HEK293 (cell line): Measurements from ENCODE around the gene KLHL12.
A peak's percentile ranks its signal among the peaks of the same experiment; 100 is the strongest.

Experiments
- GLI4 ChIP-seq: fragments of 450-650 bp; formaldehyde crosslinking; IDR thresholded peaks from 2 replicates; pipeline ENCODE4 v1.5.1; 2016; ENCODE audit warnings: missing biosample characterization, missing genetic modification characterization
- SCRT1 ChIP-seq: fragments of 450-650 bp; formaldehyde crosslinking; IDR thresholded peaks from 2 replicates; pipeline ENCODE4 v1.5.1; 2016; ENCODE audit warnings: missing biosample characterization, missing genetic modification characterization, borderline replicate concordance
- YY1 ChIP-seq: fragments of 450-650 bp; formaldehyde crosslinking; IDR thresholded peaks from 2 replicates; pipeline ENCODE4 v1.5.1; 2018; ENCODE audit warnings: missing biosample characterization, missing genetic modification characterization
- ZBTB17 ChIP-seq: fragments of 450-650 bp; formaldehyde crosslinking; IDR thresholded peaks from 2 replicates; pipeline ENCODE4 v1.5.1; 2016; ENCODE audit warnings: missing biosample characterization, missing genetic modification characterization
- ZBTB8A ChIP-seq: fragments of 450-650 bp; formaldehyde crosslinking; IDR thresholded peaks from 2 replicates; pipeline ENCODE4 v1.5.1; 2016; ENCODE audit warnings: missing biosample characterization, missing genetic modification characterization
- ZFP69B ChIP-seq: fragments of 450-650 bp; formaldehyde crosslinking; IDR thresholded peaks from 2 replicates; pipeline ENCODE4 v1.5.1; 2016; ENCODE audit warnings: missing biosample characterization, missing genetic modification characterization
- ZNF112 ChIP-seq: fragments of 450-650 bp; formaldehyde crosslinking; IDR thresholded peaks from 2 replicates; pipeline ENCODE4 v1.5.0; 2017; ENCODE audit warnings: missing biosample characterization, missing genetic modification characterization
- ZNF169 ChIP-seq: fragments of 450-650 bp; formaldehyde crosslinking; IDR thresholded peaks from 2 replicates; pipeline ENCODE4 v1.5.1; 2016; ENCODE audit warnings: missing biosample characterization, missing genetic modification characterization
- ZNF184 ChIP-seq: fragments of 450-650 bp; IDR thresholded peaks from 2 replicates; pipeline ENCODE4 v1.5.1; 2018; ENCODE audit warnings: missing biosample characterization, mild to moderate bottlenecking, missing genetic modification characterization
- ZNF2 ChIP-seq: fragments of 450-650 bp; formaldehyde crosslinking; IDR thresholded peaks from 2 replicates; pipeline ENCODE4 v1.5.1; 2016; ENCODE audit warnings: missing biosample characterization, missing genetic modification characterization
- ZNF544 ChIP-seq: fragments of 450-650 bp; formaldehyde crosslinking; IDR thresholded peaks from 2 replicates; pipeline ENCODE4 v1.5.0; 2017; ENCODE audit warnings: missing biosample characterization, missing genetic modification characterization
- ZNF548 ChIP-seq: fragments of 450-650 bp; formaldehyde crosslinking; IDR thresholded peaks from 2 replicates; pipeline ENCODE4 v1.5.1; 2016; ENCODE audit warnings: missing biosample characterization, missing genetic modification characterization
- ZNF621 ChIP-seq: fragments of 450-650 bp; formaldehyde crosslinking; IDR thresholded peaks from 2 replicates; pipeline ENCODE4 v1.5.1; 2017; ENCODE audit warnings: missing biosample characterization, missing genetic modification characterization
- ZNF626 ChIP-seq: fragments of 450-650 bp; sonication (Bioruptor Pico); formaldehyde crosslinking; IDR thresholded peaks from 2 replicates; pipeline ENCODE4 v1.5.1; 2018; ENCODE audit warnings: missing biosample characterization, missing genetic modification characterization, inconsistent platforms
- ZNF658 ChIP-seq: fragments of 450-650 bp; formaldehyde crosslinking; IDR thresholded peaks from 2 replicates; pipeline ENCODE4; 2016; ENCODE audit warnings: missing biosample characterization, missing genetic modification characterization
- ZNF76 ChIP-seq: fragments of 450-650 bp; formaldehyde crosslinking; IDR thresholded peaks from 2 replicates; pipeline ENCODE4; 2016; ENCODE audit warnings: low read depth, missing biosample characterization, missing genetic modification characterization, borderline replicate concordance
- TF ChIP-seq, protein P1 (sequence below): fragments of 450-650 bp; formaldehyde crosslinking; IDR thresholded peaks from 2 replicates; pipeline ENCODE4 v1.5.1; 2017; ENCODE audit warnings: missing biosample characterization, missing genetic modification characterization
- TF ChIP-seq, protein P2 (sequence below): fragments of 450-650 bp; formaldehyde crosslinking; conservative IDR thresholded peaks from 2 replicates; pipeline ENCODE4 v1.5.1; 2016; ENCODE audit warnings: low read depth, missing biosample characterization, missing genetic modification characterization
- TF ChIP-seq, protein P3 (sequence below): fragments of 450-650 bp; formaldehyde crosslinking; optimal IDR thresholded peaks from 2 replicates; pipeline ENCODE3; 2016; ENCODE audit warnings: missing biosample characterization, mild to moderate bottlenecking, missing genetic modification characterization
- TF ChIP-seq, protein P4 (sequence below): fragments of 450-650 bp; formaldehyde crosslinking; IDR thresholded peaks from 2 replicates; pipeline ENCODE4 v1.5.1; 2016; ENCODE audit warnings: missing biosample characterization, missing genetic modification characterization
- TF ChIP-seq, protein P5 (sequence below): fragments of 450-650 bp; formaldehyde crosslinking; conservative IDR thresholded peaks from 2 replicates; pipeline ENCODE4 v1.5.1; 2016; ENCODE audit warnings: low read depth, missing biosample characterization, missing genetic modification characterization
- TF ChIP-seq, protein P6 (sequence below): fragments of 450-650 bp; formaldehyde crosslinking; IDR thresholded peaks from 2 replicates; pipeline ENCODE4 v1.5.1; 2017; ENCODE audit warnings: missing biosample characterization, missing genetic modification characterization

The KLHL12 gene

DNA sequence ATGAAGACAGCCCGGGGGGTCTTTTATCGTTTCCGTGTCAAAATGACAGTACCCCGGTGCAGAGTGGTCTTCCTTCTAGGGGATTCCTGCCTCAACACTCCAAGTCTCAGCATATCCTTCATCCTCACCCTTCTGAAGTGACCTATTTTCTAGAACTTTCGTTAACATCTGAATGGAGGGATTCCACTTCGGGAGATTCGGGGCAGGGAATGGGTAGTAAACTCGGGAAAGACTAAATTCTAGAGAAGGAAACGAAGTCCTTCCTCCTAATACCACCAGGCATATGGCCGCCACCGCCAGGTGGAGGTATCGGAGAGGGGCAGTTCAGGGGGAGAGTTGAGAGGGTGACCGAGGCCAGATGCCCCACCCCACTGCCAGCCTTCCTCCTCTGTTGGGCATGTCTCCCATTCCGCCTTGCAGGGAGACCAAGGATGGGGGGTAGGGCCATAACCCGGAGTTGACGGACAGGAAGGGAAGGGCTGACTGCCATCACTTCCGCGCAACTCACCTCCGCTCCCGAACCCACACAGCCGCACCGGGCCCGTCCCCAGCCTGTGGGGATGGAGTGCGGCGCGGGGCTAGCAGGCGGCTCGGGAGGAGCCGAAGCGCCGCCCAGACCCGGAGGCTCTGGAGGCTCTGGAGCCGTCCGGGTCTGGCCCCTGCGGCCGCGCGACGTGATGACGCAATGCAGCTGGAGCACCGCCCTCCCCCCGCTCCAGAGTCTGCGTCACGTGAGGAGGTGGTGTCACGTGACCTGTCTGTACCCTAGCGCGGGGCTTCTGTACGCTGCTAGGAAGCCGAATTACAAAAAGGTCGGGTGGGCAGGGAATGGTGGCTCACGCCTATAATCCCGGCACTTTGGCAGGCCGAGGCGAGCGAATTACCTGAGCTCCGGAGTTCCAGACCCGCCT, at the start of gene KLHL12 (continued):
- TF ChIP-seq GLI4 (tag by site-specific recombination) (no peak; the same call in 1 of the 2 replicates), ZNF658 (tag by site-specific recombination) (no peak), ZBTB8A (peak; percentile 84), ZNF544 (tag by site-specific recombination) (no peak), ZBTB17 (tag by site-specific recombination) (peak; percentile 97), ZNF621 (tag by site-specific recombination) (no peak), ZNF2 (peak; percentile 87), ZNF626 (tag by site-specific recombination) (no peak), SCRT1 (no peak), ZNF112 (tag by site-specific recombination) (no peak), YY1 (peak; percentile 71), ZNF184 (0 out of 2 replicates have a peak, but pooled peaks have one; percentile 23), ZFP69B (peak; percentile 70), ZNF169 (tag by site-specific recombination) (no peak), ZNF548 (tag by site-specific recombination) (no peak), ZNF76 (tag by site-specific recombination) (peak; percentile 87)
- TF ChIP-seq, protein P1, sequence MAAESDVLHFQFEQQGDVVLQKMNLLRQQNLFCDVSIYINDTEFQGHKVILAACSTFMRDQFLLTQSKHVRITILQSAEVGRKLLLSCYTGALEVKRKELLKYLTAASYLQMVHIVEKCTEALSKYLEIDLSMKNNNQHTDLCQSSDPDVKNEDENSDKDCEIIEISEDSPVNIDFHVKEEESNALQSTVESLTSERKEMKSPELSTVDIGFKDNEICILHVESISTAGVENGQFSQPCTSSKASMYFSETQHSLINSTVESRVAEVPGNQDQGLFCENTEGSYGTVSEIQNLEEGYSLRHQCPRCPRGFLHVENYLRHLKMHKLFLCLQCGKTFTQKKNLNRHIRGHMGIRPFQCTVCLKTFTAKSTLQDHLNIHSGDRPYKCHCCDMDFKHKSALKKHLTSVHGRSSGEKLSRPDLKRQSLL, result peak; percentile 100
- TF ChIP-seq, protein P2, sequence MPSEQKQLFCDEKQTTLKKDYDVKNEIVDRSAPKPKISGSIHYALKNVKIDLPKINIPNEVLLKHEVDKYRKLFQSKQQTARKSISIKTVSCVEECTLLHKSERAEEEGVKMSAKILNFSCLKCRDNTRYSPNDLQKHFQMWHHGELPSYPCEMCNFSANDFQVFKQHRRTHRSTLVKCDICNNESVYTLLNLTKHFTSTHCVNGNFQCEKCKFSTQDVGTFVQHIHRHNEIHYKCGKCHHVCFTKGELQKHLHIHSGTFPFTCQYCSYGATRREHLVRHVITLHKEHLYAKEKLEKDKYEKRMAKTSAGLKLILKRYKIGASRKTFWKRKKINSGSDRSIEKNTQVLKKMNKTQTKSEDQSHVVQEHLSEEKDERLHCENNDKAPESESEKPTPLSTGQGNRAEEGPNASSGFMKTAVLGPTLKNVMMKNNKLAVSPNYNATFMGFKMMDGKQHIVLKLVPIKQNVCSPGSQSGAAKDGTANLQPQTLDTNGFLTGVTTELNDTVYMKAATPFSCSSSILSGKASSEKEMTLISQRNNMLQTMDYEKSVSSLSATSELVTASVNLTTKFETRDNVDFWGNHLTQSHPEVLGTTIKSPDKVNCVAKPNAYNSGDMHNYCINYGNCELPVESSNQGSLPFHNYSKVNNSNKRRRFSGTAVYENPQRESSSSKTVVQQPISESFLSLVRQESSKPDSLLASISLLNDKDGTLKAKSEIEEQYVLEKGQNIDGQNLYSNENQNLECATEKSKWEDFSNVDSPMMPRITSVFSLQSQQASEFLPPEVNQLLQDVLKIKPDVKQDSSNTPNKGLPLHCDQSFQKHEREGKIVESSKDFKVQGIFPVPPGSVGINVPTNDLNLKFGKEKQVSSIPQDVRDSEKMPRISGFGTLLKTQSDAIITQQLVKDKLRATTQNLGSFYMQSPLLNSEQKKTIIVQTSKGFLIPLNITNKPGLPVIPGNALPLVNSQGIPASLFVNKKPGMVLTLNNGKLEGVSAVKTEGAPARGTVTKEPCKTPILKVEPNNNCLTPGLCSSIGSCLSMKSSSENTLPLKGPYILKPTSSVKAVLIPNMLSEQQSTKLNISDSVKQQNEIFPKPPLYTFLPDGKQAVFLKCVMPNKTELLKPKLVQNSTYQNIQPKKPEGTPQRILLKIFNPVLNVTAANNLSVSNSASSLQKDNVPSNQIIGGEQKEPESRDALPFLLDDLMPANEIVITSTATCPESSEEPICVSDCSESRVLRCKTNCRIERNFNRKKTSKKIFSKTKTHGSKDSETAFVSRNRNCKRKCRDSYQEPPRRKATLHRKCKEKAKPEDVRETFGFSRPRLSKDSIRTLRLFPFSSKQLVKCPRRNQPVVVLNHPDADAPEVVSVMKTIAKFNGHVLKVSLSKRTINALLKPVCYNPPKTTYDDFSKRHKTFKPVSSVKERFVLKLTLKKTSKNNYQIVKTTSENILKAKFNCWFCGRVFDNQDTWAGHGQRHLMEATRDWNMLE (tag by site-specific recombination), result peak; percentile 33
- TF ChIP-seq, protein P3, sequence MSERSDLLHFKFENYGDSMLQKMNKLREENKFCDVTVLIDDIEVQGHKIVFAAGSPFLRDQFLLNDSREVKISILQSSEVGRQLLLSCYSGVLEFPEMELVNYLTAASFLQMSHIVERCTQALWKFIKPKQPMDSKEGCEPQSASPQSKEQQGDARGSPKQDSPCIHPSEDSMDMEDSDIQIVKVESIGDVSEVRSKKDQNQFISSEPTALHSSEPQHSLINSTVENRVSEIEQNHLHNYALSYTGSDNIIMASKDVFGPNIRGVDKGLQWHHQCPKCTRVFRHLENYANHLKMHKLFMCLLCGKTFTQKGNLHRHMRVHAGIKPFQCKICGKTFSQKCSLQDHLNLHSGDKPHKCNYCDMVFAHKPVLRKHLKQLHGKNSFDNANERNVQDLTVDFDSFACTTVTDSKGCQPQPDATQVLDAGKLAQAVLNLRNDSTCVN (tag by site-specific recombination), result peak; percentile 74
- TF ChIP-seq, protein P4, sequence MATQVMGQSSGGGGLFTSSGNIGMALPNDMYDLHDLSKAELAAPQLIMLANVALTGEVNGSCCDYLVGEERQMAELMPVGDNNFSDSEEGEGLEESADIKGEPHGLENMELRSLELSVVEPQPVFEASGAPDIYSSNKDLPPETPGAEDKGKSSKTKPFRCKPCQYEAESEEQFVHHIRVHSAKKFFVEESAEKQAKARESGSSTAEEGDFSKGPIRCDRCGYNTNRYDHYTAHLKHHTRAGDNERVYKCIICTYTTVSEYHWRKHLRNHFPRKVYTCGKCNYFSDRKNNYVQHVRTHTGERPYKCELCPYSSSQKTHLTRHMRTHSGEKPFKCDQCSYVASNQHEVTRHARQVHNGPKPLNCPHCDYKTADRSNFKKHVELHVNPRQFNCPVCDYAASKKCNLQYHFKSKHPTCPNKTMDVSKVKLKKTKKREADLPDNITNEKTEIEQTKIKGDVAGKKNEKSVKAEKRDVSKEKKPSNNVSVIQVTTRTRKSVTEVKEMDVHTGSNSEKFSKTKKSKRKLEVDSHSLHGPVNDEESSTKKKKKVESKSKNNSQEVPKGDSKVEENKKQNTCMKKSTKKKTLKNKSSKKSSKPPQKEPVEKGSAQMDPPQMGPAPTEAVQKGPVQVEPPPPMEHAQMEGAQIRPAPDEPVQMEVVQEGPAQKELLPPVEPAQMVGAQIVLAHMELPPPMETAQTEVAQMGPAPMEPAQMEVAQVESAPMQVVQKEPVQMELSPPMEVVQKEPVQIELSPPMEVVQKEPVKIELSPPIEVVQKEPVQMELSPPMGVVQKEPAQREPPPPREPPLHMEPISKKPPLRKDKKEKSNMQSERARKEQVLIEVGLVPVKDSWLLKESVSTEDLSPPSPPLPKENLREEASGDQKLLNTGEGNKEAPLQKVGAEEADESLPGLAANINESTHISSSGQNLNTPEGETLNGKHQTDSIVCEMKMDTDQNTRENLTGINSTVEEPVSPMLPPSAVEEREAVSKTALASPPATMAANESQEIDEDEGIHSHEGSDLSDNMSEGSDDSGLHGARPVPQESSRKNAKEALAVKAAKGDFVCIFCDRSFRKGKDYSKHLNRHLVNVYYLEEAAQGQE (tag by site-specific recombination), result no peak
- TF ChIP-seq, protein P5, sequence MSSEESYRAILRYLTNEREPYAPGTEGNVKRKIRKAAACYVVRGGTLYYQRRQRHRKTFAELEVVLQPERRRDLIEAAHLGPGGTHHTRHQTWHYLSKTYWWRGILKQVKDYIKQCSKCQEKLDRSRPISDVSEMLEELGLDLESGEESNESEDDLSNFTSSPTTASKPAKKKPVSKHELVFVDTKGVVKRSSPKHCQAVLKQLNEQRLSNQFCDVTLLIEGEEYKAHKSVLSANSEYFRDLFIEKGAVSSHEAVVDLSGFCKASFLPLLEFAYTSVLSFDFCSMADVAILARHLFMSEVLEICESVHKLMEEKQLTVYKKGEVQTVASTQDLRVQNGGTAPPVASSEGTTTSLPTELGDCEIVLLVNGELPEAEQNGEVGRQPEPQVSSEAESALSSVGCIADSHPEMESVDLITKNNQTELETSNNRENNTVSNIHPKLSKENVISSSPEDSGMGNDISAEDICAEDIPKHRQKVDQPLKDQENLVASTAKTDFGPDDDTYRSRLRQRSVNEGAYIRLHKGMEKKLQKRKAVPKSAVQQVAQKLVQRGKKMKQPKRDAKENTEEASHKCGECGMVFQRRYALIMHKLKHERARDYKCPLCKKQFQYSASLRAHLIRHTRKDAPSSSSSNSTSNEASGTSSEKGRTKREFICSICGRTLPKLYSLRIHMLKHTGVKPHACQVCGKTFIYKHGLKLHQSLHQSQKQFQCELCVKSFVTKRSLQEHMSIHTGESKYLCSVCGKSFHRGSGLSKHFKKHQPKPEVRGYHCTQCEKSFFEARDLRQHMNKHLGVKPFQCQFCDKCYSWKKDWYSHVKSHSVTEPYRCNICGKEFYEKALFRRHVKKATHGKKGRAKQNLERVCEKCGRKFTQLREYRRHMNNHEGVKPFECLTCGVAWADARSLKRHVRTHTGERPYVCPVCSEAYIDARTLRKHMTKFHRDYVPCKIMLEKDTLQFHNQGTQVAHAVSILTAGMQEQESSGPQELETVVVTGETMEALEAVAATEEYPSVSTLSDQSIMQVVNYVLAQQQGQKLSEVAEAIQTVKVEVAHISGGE, result peak; percentile 72
- TF ChIP-seq, protein P6, sequence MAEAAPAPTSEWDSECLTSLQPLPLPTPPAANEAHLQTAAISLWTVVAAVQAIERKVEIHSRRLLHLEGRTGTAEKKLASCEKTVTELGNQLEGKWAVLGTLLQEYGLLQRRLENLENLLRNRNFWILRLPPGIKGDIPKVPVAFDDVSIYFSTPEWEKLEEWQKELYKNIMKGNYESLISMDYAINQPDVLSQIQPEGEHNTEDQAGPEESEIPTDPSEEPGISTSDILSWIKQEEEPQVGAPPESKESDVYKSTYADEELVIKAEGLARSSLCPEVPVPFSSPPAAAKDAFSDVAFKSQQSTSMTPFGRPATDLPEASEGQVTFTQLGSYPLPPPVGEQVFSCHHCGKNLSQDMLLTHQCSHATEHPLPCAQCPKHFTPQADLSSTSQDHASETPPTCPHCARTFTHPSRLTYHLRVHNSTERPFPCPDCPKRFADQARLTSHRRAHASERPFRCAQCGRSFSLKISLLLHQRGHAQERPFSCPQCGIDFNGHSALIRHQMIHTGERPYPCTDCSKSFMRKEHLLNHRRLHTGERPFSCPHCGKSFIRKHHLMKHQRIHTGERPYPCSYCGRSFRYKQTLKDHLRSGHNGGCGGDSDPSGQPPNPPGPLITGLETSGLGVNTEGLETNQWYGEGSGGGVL, result peak; percentile 74
